Measurements from ENCODE around the gene HCFC1.
A peak's percentile ranks its signal among the peaks of the same experiment; 100 is the strongest.

The HCFC1 gene

DNA sequence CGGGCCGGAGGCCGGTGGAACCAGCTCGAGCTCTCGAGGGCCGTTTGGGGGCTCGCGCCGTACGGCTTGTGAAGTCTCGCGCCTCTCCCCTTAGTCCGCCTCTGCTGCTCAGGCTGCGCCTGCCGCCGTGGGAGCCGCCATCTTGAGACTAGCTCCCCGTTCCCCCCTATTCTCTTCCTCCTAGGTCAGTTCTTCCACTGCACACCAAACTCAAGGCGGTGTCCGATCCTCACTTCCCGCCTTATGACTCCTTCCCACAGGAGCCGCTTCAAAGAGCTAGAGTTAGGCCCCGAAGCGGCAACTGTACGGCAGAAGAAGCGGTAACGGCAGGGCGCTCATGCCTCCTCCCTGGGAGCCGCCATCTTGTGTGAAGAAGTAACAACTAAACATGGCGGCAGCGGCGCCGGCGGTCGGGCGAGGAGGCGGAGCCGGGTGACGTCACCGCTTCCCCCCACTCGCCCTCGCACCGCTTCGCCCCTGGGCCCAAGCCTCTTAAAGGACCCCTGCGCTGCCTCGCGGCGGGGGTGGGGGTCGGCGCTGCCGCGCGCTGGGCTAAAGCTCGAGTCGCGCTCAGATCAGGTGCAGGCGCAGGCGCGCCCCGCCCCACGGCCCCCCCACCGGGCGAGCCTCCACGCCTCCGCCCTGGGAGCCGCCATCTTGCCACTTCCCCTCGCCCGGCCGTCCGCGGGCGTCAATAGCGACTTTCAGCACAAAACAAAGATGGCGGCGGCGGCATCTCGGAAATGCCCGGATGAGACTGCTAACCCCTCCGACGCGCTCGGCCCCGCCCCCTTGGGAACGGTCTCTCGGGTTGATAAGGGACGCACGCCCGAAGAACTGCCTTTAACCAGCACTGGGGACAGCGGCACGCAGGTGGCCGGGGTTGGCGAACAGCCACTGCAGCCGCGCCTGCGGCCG, at the start of gene HCFC1:
HCFC1 (minus strand) TSS at position 369 of the 918 bp plus-strand sequence. CDS start 978 bp downstream, outside the sequence.
- peak; percentile 85 to 86 for DNase-seq (ENCODE audit: low read depth in 2 of 2)

DNA sequence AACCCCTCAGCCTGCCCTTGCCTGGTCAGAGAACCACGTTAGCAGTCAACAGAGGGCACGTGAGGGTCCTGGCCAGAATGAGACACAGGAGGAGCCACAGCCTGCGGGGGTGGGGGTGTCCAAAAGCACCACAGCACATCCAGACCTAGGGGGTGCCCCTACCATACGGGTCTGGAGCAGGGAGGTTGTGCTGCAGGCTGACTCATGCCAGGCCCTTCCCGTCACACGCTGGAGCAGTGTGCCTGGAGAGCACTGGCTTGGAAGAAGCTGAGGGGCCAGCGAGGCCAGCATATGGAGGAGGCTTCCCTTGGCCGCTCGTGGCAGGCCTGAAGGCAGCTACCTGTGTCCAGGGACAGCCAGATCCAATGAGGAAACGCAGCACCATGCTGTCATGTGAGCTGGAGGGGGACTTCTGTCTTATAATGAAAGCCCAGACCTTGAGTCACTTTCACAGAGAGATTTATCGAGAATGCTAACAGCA, 49.6 kb upstream of the HCFC1 start:
- no peak for DNase-seq (ENCODE audit: low read depth in 2 of 2)

DNA sequence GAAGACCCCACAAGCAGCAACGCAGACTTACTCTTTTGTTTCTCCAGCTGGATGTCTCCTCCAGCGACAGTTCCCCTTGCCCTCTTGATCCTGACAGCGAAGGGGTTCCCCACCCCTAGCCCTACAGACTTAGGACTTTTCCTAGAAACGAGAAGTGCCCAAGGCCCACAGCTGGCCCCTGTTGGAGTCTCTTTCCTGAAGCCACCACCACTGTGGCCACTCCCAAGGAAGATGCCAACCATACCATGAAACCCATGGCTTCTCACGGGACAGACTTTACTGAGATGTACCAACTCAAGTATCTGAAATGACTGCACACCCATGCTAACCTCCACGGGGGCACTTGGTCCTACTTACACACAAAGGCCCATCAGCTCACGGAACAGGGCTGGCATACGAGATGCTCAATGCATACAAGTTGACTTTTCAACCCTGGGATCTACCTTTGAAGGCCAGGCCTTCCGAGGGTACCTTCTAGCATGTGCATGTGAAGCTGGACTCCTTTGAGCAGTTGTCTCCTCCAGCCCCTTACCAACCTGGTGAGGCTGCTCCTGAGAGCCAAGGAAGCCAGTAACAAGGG, 49.0 kb upstream of the HCFC1 start:
- DNase-seq (ENCODE audit: low read depth in 2 of 2) = no peak

DNA sequence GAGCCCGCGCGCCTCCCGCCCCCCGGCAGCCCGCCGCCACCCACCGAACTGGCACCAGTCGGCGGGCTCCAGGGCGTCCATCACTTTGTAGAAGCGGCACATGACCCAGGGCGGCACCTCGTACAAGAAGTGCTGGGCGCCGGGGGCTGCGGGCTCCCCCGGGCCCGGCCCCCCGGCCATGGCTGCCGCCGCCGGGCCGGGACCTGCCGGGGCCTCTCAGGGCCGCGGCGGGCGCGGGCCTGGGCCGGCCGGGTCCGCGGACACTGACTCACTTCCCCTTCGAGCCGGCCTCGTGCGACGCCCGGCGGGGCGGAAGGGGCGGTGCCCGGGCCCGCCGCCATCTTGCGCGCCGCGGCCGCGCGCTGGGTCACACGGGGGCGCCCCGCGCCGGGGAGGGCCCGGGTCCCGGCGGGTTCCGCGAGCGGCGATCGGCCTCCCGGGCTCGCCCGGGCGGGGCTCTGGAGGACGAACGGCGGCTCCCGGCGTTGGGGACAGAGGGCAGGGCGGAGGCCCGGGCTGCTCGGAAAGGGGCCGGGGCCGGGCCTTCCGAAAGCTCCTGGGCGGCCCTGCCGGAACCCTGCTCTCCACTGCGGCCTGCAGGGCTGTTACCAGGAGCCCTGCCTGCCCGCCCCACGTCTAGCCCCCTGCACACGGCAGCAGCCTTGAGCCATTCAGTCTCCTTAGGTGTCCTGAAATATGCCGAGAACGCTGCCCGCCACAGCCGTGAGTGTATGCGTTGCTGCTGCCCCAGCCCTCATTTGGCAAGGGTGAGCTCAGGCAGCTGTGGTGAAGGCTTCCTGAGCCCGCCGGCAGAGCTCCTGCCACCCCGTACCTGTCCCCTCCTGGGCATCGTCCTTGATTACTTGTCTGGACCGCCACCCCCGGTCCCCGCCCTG, 48.3 kb upstream of the HCFC1 start, which contains the start of gene IRAK1:
IRAK1 (minus strand) TSS at position 270 of the 896 bp plus-strand sequence; CDS start at position 180, 90 bp downstream.
- no peak for DNase-seq (ENCODE audit: low read depth in 2 of 2)

DNA sequence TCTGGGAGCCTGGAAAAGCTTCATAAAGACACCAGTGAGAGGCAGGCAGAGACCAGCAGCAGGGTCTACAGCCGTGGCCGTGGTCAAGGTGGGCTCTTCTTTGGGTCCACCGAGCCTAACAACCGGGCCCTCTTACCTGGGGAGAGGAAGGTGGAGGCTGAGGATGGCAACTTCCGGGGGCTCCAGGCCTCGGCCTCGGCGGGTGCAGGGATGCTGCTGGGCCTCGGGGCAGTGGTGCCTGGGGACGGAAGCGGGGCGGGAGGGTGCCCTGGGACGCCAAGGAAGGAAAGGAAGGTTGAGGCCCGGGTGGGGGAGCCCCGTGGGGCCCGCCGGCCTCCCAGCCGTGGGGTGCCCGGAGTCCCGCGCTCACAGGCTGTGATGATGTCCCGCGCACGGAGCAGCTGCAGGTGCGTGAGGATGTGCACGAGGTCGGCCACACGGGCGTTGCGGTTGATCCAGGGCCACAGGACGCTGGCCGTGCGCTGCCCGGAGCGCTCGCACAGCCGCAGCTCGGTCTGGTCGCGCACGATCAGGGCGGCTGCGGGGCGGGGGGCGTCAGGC, 47.5 kb upstream of the HCFC1 start:
- DNase-seq (ENCODE audit: low read depth in 2 of 2) = no peak

DNA sequence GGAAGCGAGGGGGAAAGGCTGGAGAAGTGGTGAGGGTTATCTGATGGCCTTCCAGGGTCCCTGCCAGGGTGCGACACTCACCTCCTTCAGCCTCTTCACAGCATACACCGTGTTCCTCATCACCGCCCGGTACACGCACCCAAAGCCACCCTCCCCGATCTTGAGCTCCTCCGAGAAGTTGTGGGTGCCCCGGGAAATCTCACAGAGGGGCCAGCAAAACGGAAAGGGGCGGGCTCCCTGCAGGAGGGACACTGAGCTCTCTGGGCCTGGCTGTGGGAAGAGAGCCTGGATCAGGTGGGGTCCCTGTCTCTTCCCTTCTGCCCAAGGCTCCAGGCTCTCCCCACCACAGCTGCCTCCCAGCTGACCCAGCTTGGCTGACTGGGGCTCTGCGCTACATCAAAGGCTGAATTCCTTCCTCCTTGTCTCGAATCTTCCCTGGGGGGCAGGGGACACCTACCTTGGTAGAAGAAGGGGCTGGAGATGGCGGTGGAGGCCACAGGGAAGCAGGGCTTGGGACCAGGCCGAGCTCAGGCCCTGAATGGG, 47.0 kb upstream of the HCFC1 start:
- DNase-seq (ENCODE audit: low read depth in 2 of 2) = no peak

DNA sequence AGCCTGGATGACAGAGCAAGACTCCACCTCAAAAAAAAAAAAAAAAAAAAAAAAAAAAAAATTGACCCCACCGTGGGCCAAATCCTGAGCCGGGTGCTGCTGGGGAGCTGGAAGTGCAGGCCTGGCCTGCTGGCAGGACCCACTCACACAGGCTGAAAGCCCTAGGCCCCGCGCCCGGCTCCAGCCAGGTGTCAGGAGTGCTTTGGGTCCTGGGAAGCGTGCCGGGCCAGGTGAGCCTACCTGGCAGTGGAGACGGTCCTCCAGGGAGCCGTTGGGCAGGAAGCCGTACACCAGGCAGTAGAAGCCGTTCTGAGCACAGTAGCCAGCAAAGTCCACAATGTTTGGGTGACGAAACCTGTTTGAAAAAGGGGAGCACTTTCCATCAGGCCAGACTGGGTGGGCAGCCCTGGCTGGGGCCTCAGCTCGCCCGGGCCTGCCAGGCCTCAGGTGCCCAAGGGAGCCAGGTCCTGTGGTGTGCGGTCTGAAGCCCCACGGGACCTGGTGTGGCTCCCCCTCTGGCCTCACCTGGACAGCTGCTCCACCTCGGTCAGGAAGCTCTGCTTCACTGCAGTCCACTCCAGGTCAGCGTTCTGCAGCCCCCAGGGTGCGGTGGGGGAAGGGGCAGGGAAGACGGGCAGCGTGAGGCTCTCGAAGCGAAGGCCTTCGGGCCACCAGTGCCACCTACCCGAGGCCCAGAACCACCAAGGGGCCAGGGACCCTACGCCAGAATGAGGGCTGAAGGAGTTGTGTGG, 46.3 kb upstream of the HCFC1 start:
- no peak for DNase-seq (ENCODE audit: low read depth in 2 of 2)

DNA sequence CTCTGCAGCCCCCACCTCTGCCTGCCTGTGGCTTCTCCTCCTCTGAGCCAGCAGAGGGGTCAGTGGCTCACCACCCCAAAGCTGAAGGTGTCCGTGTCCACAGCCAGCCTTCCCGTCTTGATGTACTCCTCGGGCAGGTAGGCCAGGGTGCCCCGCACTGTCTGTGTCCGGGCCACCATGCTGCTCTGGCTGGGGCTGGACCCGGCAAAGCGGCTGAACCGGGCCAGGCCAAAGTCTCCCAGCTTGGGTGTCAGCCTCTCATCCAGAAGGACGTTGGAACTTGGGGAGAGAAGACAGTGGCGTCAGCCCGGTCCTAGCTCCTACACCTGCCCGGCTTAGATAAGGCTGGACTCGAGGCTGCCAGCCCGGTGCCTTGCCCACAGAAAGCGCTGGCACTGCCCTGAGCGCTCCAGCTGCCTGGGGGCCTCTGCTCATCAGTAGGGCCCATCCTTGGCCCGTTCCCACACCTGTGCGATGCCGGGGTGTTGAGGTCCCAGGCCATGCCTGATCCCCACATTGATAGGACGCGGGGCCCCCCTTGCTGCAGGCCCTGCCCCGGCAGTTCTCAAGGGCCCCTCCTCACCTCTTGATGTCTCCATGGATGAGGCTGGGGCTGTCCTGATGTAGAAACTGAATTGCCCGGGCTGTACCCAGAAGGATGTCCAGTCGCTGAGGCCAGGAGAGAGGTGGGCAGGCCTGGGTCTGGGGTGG, 44.9 kb upstream of the HCFC1 start:
- DNase-seq (ENCODE audit: low read depth in 2 of 2) = no peak

DNA sequence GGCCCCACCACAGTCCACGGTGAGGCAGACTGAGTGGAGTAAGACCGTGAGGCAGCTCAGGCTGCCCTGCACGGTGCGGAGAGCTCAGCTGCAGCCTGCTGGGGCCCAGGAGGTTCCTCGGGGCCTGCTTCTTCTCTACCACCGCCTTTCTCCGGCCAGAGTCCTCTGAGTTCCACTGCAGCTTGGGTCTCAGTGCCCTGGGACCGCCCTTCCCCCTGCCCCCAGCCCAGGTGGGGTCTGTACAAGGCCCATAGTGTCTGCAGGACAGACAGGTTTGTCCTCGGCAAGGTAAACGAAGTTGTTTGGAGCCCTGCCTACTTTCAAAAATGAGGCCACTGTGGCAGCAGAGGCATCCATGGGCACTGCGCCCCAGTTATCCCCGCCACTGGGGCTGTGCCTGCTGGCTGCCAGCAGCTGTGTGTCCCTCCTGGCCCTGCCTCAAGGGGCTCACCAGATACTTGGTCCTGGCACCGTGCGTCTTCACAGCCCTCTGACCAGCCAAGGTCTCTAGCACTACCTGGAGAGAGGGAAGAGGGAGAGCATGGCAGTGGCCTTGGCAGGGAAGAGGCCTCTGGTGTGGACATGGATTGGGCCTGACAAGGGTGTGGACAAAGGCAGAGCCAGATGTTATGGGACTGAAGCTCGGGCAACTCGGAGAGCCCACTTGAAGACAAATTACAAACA, 44.1 kb upstream of the HCFC1 start:
- DNase-seq (ENCODE audit: low read depth in 2 of 2) = no peak

DNA sequence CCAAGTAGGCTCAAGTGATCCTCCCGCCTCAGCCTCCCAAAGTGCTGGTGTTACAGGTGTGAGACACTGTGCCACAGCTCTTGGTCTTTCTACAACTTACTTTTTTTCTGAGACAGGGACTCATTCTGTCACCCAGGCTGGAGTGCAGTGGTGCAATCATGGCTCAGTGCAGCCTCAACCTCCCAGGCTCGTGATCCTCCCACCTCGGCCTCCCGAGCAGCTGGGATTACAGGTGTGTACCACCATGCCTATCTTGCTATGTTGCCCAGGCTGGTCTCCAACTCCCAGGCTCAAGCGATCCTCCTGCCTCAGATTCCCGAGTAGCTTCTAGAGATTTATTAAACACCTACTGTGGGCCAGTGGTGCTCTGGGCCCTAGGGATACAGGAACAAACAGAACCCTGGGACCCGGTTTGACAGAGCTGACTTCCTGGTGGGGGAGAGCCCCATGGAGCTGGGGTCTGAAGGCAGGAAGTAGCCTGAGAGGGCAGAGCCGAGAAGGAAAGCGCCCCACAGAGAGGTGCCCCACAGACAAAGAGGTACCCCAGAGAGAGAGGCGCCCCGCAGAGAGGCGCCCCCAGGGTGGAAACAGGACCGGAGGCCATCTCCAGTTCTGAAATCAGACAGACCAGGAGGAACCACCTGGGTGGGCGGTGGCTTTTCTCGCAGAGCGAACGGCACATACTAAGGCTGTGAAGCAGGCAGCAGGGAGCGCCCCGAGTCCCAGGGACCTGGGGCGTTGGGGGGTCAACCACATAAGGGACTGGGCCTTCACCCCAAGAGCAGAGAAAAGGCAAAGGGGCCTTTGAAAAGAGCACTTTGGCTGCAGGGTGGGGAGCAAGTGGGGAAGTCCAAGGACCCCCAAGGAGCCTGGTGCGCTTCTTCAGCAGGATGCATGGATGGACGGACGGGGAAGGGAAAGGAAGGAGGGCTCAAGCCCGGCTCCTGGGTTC, 43.1 kb upstream of the HCFC1 start:
- DNase-seq (ENCODE audit: low read depth in 2 of 2) = no peak

DNA sequence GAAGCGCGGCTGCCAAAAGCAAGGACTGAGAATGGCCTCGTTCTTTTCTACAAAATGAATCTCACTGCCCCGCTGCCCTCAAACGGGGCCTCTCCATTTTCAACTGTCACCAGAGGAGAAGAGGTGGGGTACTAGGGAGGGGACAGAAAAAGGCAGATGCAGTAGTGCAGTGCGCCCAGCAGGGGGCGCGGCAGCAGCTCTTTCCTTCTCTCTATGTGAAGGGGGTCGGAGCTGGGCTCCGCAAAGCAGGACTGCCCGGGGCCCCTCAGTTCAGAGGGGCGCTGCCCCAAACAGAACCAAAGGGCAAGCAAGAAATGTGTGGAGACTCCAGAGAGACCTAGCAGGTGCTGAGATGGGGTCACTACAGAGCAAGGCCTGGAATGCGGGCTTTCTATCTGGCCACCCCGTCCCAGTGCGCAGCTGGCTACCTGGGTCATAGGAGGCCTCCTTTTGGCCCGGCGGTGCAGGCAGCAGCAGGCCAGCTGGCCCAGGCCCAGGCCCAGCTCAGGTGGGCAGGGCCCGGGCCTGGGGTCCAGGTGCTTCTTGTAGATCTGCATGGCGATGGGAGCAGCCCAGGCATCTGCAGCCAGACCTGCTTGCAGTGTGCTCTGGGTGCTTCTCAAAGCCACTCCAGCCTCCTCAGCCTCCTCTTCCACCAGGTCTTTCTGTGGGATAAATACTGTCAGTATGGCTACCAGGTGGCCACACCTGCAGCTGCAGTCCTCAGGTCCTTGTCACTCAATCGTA, 42.2 kb upstream of the HCFC1 start:
- DNase-seq (ENCODE audit: low read depth in 2 of 2) = no peak

DNA sequence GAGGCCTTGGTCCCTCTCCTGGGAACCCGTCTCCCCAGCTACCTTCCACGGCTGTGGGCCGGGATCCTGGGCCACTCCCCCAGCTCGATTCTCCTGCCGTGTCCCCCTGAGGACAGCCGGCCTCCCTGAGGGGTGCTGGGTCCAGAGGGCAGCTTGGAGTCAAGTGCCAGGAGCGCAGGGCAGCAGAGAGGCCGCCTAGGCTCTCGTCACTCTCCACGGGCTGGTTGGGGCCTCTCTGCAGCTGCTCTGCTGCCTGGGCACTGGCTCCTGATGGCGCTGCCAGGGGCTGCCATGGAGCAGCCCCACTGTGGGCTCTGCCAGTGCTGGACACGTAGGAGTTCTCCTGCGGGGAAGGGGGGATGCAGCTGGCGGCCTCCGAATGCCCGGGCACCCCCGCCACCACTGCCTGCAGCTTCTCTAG, 41.4 kb upstream of the HCFC1 start:
- DNase-seq (ENCODE audit: low read depth in 2 of 2) = no peak

DNA sequence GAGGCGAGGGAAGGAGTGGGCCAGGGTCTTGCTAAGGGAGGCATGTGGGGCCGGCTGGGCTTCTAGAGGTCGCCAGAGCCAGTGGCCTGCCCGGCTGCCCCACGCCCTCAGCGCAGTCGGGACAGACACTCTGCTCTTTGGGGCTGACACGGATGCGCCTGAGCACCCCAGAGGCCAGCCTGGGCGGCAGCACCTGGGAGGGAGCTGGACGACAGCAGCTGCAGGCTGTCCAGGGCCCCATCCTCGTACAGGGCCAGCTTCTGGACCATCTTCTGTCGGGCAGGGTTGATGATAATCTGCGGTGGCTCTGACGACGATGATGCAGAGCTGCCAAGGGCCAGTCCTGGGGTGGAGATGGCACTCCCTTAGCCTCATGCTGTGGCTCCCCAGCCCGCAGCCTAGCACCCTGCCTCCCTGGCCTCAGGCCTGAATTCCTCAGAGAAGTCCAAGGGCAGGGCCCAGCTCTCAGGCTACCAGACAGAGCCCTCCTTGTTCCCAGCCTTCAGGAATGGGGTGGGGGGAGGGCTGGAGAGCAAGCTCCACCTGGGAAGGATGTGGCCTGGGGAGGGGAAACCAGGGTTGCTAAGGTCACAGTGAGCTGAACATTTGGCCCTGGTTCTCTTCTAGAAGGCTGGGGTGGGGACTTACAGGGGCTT, 40.8 kb upstream of the HCFC1 start:
- no peak for DNase-seq (ENCODE audit: low read depth in 2 of 2)

DNA sequence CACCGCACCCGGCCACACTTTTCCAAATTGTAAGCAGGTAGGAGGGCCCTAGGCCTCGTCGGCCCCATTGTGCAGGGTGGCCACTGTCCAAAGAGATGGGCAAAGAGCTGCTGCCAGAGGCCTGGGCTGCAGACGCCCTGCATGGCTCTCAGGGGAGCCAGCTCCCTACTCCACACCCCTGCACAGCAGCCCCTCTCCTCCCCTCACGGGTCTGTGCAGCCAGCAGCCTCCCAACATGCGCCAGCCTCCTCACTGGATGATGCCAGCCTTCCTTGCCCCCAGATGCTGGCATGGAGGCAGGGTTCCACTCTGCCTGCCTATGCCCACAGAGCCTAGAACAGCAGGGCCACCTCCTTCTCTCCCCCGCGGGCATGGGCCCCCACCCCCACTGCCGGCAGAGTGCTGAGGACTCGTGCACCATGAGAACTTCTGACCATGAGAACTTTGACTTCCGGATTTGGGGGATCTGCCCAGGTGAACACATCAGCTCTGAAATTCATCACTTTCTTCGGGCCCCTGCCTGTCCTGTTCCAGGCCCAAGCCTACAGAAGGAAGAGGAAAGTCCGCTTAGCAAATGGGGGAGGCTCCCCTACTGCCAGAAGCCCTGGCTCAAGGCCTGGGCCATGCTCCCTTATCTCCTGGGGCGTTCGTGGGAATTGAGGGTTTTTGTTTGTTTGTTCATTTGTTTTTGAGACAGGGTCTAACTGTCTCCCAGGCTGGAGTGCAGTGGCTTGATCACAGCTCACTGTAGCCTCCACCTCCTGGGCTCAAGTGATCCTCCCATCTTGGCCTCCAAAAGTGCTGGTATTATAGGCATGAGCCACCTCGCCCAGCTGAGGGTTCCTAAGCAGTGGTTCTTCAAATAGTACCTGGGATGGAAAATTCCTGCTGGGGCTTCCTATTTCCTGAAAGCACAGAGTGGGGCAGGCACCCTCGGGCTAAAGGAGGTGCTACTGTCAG, 40.0 kb upstream of the HCFC1 start:
- no peak for DNase-seq (ENCODE audit: low read depth in 2 of 2)

DNA sequence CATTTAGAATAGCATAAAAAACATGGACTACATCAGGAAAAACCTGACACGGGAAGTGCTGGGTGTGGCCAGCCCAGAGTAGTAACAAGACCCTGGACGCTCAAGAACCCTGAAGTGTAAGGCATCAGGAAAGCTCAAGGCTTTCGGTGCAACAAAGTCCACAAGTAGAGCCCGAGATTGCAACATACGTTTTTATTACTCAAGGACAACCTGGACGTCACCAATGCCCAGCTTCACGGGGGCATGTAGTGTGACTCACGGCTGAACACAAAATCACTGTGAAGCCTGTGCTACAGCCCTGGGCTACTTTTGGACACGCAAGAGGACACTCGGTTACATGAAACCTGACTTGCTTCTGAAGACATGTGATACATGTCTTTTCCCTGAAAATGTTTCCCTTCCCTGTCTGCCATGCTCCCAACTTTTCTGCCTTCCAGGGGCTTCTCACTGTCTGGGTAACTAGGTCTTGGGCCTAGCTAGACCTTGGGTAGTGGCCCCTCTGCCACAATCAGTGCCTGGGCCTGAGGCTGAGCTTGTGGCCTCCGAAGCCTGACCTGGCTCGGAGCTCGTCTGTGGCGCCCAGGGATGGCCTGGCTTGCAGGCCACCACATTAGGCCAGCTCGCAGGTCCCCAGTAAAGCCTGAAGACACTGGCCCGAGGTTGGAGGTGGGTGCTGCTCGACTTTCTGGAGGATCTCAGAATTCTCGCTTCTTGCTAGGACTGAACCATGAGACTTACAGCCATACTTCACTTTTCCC, 38.9 kb upstream of the HCFC1 start:
- DNase-seq (ENCODE audit: low read depth in 2 of 2) = no peak
